GM12865 (cell line): Measurements from ENCODE around the gene LRFN4.

Source experiments
- DNase-seq: peaks from one replicate; pipeline ENCODE4 v3.0.0; 2010; ENCODE audit warnings: low read depth
- H3K4me3 ChIP-seq: 2 replicates; pipeline ENCODE4 v1.5.1; 2011; ENCODE audit warnings: mild to moderate bottlenecking, low read depth, low read length, control low read depth
- TF ChIP-seq, protein P1 (sequence below): IDR thresholded peaks from 2 replicates; pipeline ENCODE4 v1.5.1; 2011; ENCODE audit warnings: low read length, control low read depth, low read depth, inconsistent platforms; ENCODE audit not compliant: insufficient read depth; ENCODE audit errors: missing control alignments

Gene LRFN4

GRCh38 chr11:66856496-66857233 lies at the start of gene LRFN4:
Gene LRFN4 (plus strand): TSS chr11:66857064. CDS start chr11:66857745, 681 bp downstream.
- TF ChIP-seq, protein P1, sequence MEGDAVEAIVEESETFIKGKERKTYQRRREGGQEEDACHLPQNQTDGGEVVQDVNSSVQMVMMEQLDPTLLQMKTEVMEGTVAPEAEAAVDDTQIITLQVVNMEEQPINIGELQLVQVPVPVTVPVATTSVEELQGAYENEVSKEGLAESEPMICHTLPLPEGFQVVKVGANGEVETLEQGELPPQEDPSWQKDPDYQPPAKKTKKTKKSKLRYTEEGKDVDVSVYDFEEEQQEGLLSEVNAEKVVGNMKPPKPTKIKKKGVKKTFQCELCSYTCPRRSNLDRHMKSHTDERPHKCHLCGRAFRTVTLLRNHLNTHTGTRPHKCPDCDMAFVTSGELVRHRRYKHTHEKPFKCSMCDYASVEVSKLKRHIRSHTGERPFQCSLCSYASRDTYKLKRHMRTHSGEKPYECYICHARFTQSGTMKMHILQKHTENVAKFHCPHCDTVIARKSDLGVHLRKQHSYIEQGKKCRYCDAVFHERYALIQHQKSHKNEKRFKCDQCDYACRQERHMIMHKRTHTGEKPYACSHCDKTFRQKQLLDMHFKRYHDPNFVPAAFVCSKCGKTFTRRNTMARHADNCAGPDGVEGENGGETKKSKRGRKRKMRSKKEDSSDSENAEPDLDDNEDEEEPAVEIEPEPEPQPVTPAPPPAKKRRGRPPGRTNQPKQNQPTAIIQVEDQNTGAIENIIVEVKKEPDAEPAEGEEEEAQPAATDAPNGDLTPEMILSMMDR: no peak
- H3K4me3 ChIP-seq: peak within 1 kb of the TSS; percentile 87
- DNase-seq: peak; percentile 34

- TF ChIP-seq, protein P1: no peak
- no peak overlapping the region for H3K4me3 ChIP-seq
- no peak for DNase-seq
Measured at GRCh38 chr11:66809592-66809991, 47.3 kb upstream of the LRFN4 start.

DNA sequence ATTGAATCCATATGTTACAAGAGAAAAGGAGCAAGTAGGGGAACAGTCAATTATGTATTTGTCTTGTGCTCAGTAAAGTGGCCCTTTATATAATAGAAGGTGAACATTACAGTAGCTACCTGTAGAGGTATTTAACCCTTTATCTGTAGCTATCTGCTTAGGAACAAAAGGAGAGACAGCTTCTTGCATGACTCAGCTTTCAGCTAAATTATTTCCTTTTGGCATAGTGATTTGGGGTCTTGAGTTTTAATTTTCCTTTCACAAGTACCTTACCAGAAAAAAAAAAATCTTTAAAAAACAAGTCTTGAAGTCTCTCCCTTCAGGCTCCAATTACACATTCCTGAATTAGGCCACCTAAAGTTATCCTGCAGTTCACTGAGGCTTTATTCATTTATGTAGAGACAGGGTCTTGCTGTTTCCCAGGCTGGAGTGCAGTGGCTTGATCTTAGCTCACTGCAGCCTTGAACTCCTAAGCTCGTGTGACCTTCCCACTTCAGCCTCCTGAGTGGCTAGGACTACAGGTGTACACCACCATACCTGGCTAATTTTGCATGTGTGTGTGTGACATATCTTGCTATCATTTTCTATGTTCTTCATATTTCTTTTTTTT lies 46.2 kb upstream of the LRFN4 start:
- DNase-seq: no peak
- TF ChIP-seq, protein P1: no peak
- no peak overlapping the region for H3K4me3 ChIP-seq

- H3K4me3 ChIP-seq: no peak overlapping the region
- TF ChIP-seq, protein P1: no peak
- DNase-seq: no peak
Measured at GRCh38 chr11:66814678-66815077, 42.2 kb upstream of the LRFN4 start.

- no peak overlapping the region for H3K4me3 ChIP-seq
- no peak for DNase-seq
- TF ChIP-seq, protein P1: no peak
Measured at GRCh38 chr11:66815646-66816045, 41.2 kb upstream of the LRFN4 start.

DNA sequence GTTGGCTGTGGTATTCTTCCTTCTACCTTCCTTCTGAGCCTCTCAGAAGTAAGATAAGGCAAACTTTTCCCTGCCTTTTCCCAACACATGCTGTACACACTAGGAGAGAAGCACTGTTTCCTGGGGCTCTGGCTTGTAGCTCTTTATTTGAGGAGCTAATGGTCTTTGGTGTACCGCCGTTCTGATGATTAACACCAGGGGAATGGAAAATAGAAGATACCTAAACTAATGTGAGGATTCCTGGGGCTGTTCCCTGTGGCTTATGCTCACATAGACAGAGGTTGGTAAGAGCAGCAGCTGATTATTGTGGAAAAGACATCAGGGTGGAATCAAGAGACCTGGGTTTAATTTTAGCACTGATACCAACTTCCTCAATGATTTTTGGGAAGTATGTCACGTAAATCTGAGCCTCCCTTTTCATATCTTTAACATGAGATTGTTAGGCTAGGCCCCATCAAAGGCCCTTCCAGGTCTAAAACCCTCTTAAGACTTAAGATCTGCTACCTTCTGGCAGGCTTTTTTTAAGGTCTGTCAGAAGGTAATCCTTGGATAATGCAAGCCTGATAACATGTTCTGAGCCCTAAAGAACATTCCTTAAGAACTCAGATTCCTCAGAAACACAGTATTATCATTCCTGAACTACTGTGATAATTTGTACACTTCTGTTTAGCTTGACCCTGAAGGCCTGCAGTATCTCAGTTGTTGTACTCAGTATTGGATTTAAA lies 38.5 kb upstream of the LRFN4 start:
- no peak overlapping the region for H3K4me3 ChIP-seq
- TF ChIP-seq, protein P1: no peak
- DNase-seq: no peak
